ENCODE data around the gene PLPPR1. TPM values are rescaled to one million over a fixed set of nuclear protein-coding genes. Genes with fewer than 3 reads are reported as not detected.

The PLPPR1 gene
- polyA plus RNA-seq, 1 of the 3 experiments (the other 2 are of a cell fraction): not detected

- Histone ChIP-seq H3K9me3 (no peaks in the 10 kb centered on the region), H3K79me2 (ENCODE audit: insufficient read depth) (no peaks in the 10 kb centered on the region), H3K4me1 (ENCODE audit: control insufficient read depth in 1 of 2, insufficient read depth in 2 of 2, low read depth in 1 of 2, low read length in 1 of 2) (no peaks in the 10 kb centered on the region), H4K20me1 (ENCODE audit: insufficient read depth) (no peaks in the 10 kb centered on the region), H3K4me3 (ENCODE audit: low read depth in 2 of 2, low read length in 1 of 2) (no peak overlapping the region), H3K4me2 (no peak overlapping the region), H3K36me3 (replicated peaks in 1 of 2; ENCODE audit: control insufficient read depth in 1 of 2, insufficient read depth in 2 of 2, low read length in 1 of 2) (no peaks in the 10 kb centered on the region), H3K9ac (no peak overlapping the region), H2AFZ (ENCODE audit: low read depth) (no peak overlapping the region), H3K27ac (ENCODE audit: low read depth in 2 of 2, low read length in 1 of 2) (no peak overlapping the region), H3K9me2 (no peaks in the 10 kb centered on the region), H3K27me3 (ENCODE audit: insufficient read depth) (peaks cover 14% of the 10 kb centered on the region; the same call in 1 of the 2 replicates), H3F3A (replicated peaks; ENCODE audit: insufficient read depth) (no peaks in the 10 kb centered on the region)
- POLR2A ChIA-PET: no interaction called here
- TF ChIP-seq FOXJ3 (CRISPR knock-in tag; IDR thresholded peaks at IDR 0.05) (no peak), TEAD4 (IDR thresholded peaks at IDR 0.05; ENCODE audit: borderline replicate concordance, insufficient read depth) (no peak), RCOR1 (IDR thresholded peaks at IDR 0.05; ENCODE audit: low read length) (no peak), IRF3 (IDR thresholded peaks at IDR 0.05; ENCODE audit: low read depth, low read length) (no peak), NFIC (IDR thresholded peaks at IDR 0.05; ENCODE audit: borderline replicate concordance) (no peak)
- 35% methylated on average over 1 of the region's 1 CpG for WGBS (ENCODE audit: low lambda C conversion rate)
- DNase-seq: no peak
- CTCF ChIA-PET: interaction anchor here (0.8 to 1.1 kb wide), 2 partner anchors 23 to 39 kb away, joined by 3 read pairs; no protein-coding TSS in a partner anchor
Measured at GRCh38 chr9:101350285-101350684, 321.8 kb downstream of the PLPPR1 start.

GRCh38 chr9:101352892-101353463 lies 324.5 kb downstream of the PLPPR1 start:
- Histone ChIP-seq H4K20me1 (ENCODE audit: insufficient read depth) (no peaks in the 10 kb centered on the region), H2AFZ (ENCODE audit: low read depth) (no peak overlapping the region)
- no peak for DNase-seq

More at GRCh38 chr9:101352892-101353463, 324.5 kb downstream of the PLPPR1 start:
- Histone ChIP-seq H3K4me3 (ENCODE audit: low read depth in 2 of 2, low read length in 1 of 2) (no peak overlapping the region), H3K9me2 (no peaks in the 10 kb centered on the region), H3K36me3 (replicated peaks in 1 of 2; ENCODE audit: control insufficient read depth in 1 of 2, insufficient read depth in 2 of 2, low read length in 1 of 2) (no peaks in the 10 kb centered on the region), H3K4me2 (no peak overlapping the region), H3K27ac (ENCODE audit: low read depth in 2 of 2, low read length in 1 of 2) (no peak overlapping the region), H3F3A (replicated peaks; ENCODE audit: insufficient read depth) (no peaks in the 10 kb centered on the region), H3K27me3 (ENCODE audit: insufficient read depth) (peaks cover 3% of the 10 kb centered on the region; the same call in 1 of the 2 replicates), H3K79me2 (ENCODE audit: insufficient read depth) (no peaks in the 10 kb centered on the region), H3K9ac (no peak overlapping the region), H3K9me3 (no peaks in the 10 kb centered on the region), H3K4me1 (ENCODE audit: control insufficient read depth in 1 of 2, insufficient read depth in 2 of 2, low read depth in 1 of 2, low read length in 1 of 2) (no peaks in the 10 kb centered on the region)
- ChIA-PET CTCF (interaction anchor here (1.4 kb wide), 1 partner anchor 35 kb away, joined by 3 read pairs; no protein-coding TSS in a partner anchor), POLR2A (no interaction called here)
- WGBS (ENCODE audit: low lambda C conversion rate): 26% methylated on average over 6 of the region's 6 CpGs
- TF ChIP-seq USF1 (IDR thresholded peaks at IDR 0.05; ENCODE audit: borderline replicate concordance, low read depth): no peak
- TF ChIP-seq REST (IDR thresholded peaks at IDR 0.05; ENCODE audit: low read depth, low read length): no peak
- TF ChIP-seq GATA2 (CRISPR knock-in tag; IDR thresholded peaks at IDR 0.05): no peak
- no peak for TF ChIP-seq MAX (IDR thresholded peaks at IDR 0.05; ENCODE audit: low read depth)
- no peak for TF ChIP-seq FOXJ3 (CRISPR knock-in tag; IDR thresholded peaks at IDR 0.05)
- no peak for TF ChIP-seq NRF1 (IDR thresholded peaks at IDR 0.05; ENCODE audit: low read depth, low read length)
- TF ChIP-seq CHD2 (IDR thresholded peaks at IDR 0.05; ENCODE audit: low read length, partially characterized antibody): no peak
- TF ChIP-seq EZH2phosphoT487 (IDR thresholded peaks at IDR 0.05; ENCODE audit: borderline replicate concordance, low read depth): no peak
- TF ChIP-seq YY1 (IDR thresholded peaks at IDR 0.05; ENCODE audit: low read depth): no peak
- TF ChIP-seq FOSL2 (IDR thresholded peaks at IDR 0.05; ENCODE audit: borderline replicate concordance, low read depth): no peak
